ENCODE results near the gene RAB4A.
"Not testable (repeated sequence)": the region's sequence is repeated elsewhere in the genome, so short reads cannot be mapped to it uniquely, and the experiment has no call there.

RAB4A gene

GRCh38 chr1:229310833-229311232 is 39.9 kb downstream of the RAB4A start:
- no peaks in the 10 kb centered on the region for H3K27me3 Mint-ChIP-seq
- peaks cover 14% of the 10 kb centered on the region for H3K36me3 Mint-ChIP-seq
- no peaks in the 10 kb centered on the region for H3K9me3 Mint-ChIP-seq (ENCODE audit: low read depth)
- H3K4me1 Mint-ChIP-seq (ENCODE audit: low read depth) = peaks cover 2% of the 10 kb centered on the region
- no peak overlapping the region for H3K27ac Mint-ChIP-seq
- H3K4me3 Mint-ChIP-seq = no peak overlapping the region

DNA sequence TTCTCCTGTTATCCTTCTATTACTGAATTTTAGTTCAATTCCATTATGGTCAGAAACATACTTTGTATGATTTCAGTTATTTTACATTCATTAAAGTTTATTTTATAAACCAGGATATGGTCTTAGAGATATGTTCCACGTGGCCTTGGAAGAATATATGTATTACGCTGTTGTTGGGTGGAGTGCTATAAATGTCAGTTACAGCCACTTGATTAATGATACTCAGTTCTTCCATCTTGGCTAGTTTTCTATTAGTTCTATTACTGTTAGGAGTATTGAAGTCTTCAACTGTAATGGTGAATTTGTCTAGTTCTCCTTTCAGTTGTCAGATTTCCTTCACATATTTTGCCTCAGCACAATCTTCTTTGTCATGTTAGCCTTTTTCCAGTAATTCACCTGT is 45.3 kb downstream of the RAB4A start:
- no peak overlapping the region for H3K4me3 Mint-ChIP-seq
- no peak overlapping the region for H3K27ac Mint-ChIP-seq
- no peaks in the 10 kb centered on the region for H3K27me3 Mint-ChIP-seq
- peaks cover 11% of the 10 kb centered on the region for H3K36me3 Mint-ChIP-seq
- no peaks in the 10 kb centered on the region for H3K9me3 Mint-ChIP-seq (ENCODE audit: low read depth)
- no peaks in the 10 kb centered on the region for H3K4me1 Mint-ChIP-seq (ENCODE audit: low read depth)

- Mint-ChIP-seq H3K4me1 (ENCODE audit: low read depth) (no peaks in the 10 kb centered on the region), H3K9me3 (ENCODE audit: low read depth) (no peaks in the 10 kb centered on the region), H3K4me3 (no peak overlapping the region), H3K27ac (no peak overlapping the region), H3K27me3 (no peaks in the 10 kb centered on the region), H3K36me3 (peaks cover 7% of the 10 kb centered on the region)
Measured at GRCh38 chr1:229318056-229318455, 47.1 kb downstream of the RAB4A start.

GRCh38 chr1:229319487-229319886 is 48.6 kb downstream of the RAB4A start:
- no peak overlapping the region for H3K4me3 Mint-ChIP-seq
- no peaks in the 10 kb centered on the region for H3K27me3 Mint-ChIP-seq
- no peaks in the 10 kb centered on the region for H3K9me3 Mint-ChIP-seq (ENCODE audit: low read depth)
- no peaks in the 10 kb centered on the region for H3K4me1 Mint-ChIP-seq (ENCODE audit: low read depth)
- no peak overlapping the region for H3K27ac Mint-ChIP-seq
- H3K36me3 Mint-ChIP-seq = peaks cover 10% of the 10 kb centered on the region

GRCh38 chr1:229323201-229323600 is 52.3 kb downstream of the RAB4A start:
- Mint-ChIP-seq H3K27me3 (no peaks in the 10 kb centered on the region), H3K4me1 (ENCODE audit: low read depth) (peaks cover 12% of the 10 kb centered on the region), H3K4me3 (no peak overlapping the region), H3K36me3 (peaks cover 16% of the 10 kb centered on the region), H3K27ac (no peak overlapping the region), H3K9me3 (ENCODE audit: low read depth) (no peaks in the 10 kb centered on the region)

GRCh38 chr1:229323885-229324553 is 53.1 kb downstream of the RAB4A start:
- H3K27ac Mint-ChIP-seq = no peak overlapping the region
- no peaks in the 10 kb centered on the region for H3K27me3 Mint-ChIP-seq
- peaks cover 12% of the 10 kb centered on the region for H3K4me1 Mint-ChIP-seq (ENCODE audit: low read depth)
- no peak overlapping the region for H3K4me3 Mint-ChIP-seq
- H3K9me3 Mint-ChIP-seq (ENCODE audit: low read depth) = no peaks in the 10 kb centered on the region
- H3K36me3 Mint-ChIP-seq = peaks cover 14% of the 10 kb centered on the region

DNA sequence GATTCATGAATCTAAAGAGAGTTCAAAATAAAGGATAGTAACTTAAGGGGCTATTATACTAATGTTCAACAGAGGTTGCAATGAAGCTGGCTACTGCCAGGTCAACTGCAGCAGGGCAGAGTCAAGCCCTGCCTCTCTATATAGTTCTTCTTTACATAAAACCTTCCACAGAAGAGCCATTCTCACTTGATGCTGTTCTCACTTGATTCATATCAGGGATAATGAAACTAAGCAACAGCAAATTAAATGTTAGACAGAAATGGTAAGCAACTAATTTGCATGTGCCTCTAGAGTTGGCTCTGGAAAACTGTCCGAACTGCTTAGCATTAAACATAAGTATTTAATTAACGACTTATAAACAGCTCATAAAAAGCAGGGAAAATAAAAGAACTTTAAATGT is 54.5 kb downstream of the RAB4A start:
- peaks cover 12% of the 10 kb centered on the region for H3K36me3 Mint-ChIP-seq
- peak overlapping the region; percentile 5 for H3K27ac Mint-ChIP-seq
- H3K27me3 Mint-ChIP-seq = no peaks in the 10 kb centered on the region
- H3K4me3 Mint-ChIP-seq = peak overlapping the region; percentile 12
- H3K9me3 Mint-ChIP-seq (ENCODE audit: low read depth) = no peaks in the 10 kb centered on the region
- H3K4me1 Mint-ChIP-seq (ENCODE audit: low read depth) = peaks cover 12% of the 10 kb centered on the region

GRCh38 chr1:229325853-229326487 is 55.1 kb downstream of the RAB4A start:
- Mint-ChIP-seq H3K4me1 (ENCODE audit: low read depth) (peaks cover 12% of the 10 kb centered on the region), H3K9me3 (ENCODE audit: low read depth) (no peaks in the 10 kb centered on the region), H3K27ac (peak overlapping the region; percentile 13), H3K27me3 (no peaks in the 10 kb centered on the region), H3K36me3 (peaks cover 12% of the 10 kb centered on the region), H3K4me3 (no peak overlapping the region)

DNA sequence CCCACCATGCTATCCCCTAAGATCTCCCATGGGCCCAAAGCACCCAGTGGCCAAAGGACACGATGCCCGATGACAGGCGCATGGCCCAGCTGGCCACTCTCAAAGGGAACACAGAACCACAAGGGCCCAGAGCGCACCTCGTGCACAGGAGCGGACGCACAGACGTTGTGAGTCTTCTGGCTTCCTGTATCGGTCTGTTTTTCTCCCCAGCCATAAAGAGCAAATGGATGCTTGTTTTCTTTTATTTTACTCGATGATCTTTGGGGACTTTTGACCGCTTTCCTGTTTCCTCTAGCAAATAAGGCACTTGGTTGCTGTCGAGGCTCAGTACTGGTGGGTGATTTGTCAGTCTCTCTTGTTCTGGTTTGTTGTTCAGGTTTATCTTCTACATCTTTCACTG is 55.7 kb downstream of the RAB4A start:
- peaks cover 12% of the 10 kb centered on the region for H3K36me3 Mint-ChIP-seq
- no peaks in the 10 kb centered on the region for H3K27me3 Mint-ChIP-seq
- H3K4me3 Mint-ChIP-seq = no peak overlapping the region
- peaks cover 12% of the 10 kb centered on the region for H3K4me1 Mint-ChIP-seq (ENCODE audit: low read depth)
- H3K27ac Mint-ChIP-seq = no peak overlapping the region
- H3K9me3 Mint-ChIP-seq (ENCODE audit: low read depth) = no peaks in the 10 kb centered on the region

GRCh38 chr1:229327765-229328164 is 56.9 kb downstream of the RAB4A start:
- Mint-ChIP-seq H3K36me3 (peaks cover 12% of the 10 kb centered on the region), H3K4me1 (ENCODE audit: low read depth) (peaks cover 12% of the 10 kb centered on the region)
- H3K4me3 Mint-ChIP-seq; H3K9me3 Mint-ChIP-seq (ENCODE audit: low read depth); H3K27me3 Mint-ChIP-seq; H3K27ac Mint-ChIP-seq: not testable (repeated sequence)

GRCh38 chr1:229328598-229329362 is 57.9 kb downstream of the RAB4A start:
- H3K4me3 Mint-ChIP-seq = no peak overlapping the region
- no peaks in the 10 kb centered on the region for H3K9me3 Mint-ChIP-seq (ENCODE audit: low read depth)
- H3K4me1 Mint-ChIP-seq (ENCODE audit: low read depth) = peaks cover 12% of the 10 kb centered on the region
- H3K27ac Mint-ChIP-seq = no peak overlapping the region
- H3K36me3 Mint-ChIP-seq = peaks cover 11% of the 10 kb centered on the region
- no peaks in the 10 kb centered on the region for H3K27me3 Mint-ChIP-seq

- Mint-ChIP-seq H3K36me3 (peaks cover 8% of the 10 kb centered on the region), H3K27me3 (no peaks in the 10 kb centered on the region), H3K4me1 (ENCODE audit: low read depth) (peaks cover 18% of the 10 kb centered on the region), H3K27ac (no peak overlapping the region), H3K4me3 (no peak overlapping the region), H3K9me3 (ENCODE audit: low read depth) (no peaks in the 10 kb centered on the region)
Measured at GRCh38 chr1:229334269-229334668, 63.4 kb downstream of the RAB4A start.

DNA sequence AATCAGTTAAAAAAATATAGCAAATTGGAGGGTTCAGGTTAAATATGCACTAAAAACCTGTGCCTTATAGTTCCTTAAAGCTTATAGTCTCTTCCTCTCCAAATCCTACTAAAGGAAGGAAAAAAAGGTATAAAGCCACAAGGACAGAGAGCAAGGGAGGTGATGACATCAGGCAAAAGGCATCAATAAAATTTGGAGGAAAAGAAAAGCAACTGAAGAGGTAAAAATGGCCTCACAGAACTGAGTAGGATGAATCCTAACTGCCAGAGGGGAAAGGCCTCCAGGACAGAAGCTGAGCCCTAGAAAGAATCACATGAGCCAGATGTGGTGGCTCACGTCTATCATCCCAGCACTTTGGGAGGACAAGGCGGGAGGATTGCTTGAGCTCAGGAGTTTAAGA is 63.8 kb downstream of the RAB4A start:
- Mint-ChIP-seq H3K27me3 (no peaks in the 10 kb centered on the region), H3K27ac (no peak overlapping the region), H3K4me3 (no peak overlapping the region)

GRCh38 chr1:229336345-229336744 is 65.4 kb downstream of the RAB4A start:
- Mint-ChIP-seq H3K4me3 (no peak overlapping the region), H3K36me3 (peaks cover 11% of the 10 kb centered on the region), H3K27me3 (no peaks in the 10 kb centered on the region), H3K4me1 (ENCODE audit: low read depth) (peaks cover 34% of the 10 kb centered on the region), H3K9me3 (ENCODE audit: low read depth) (no peaks in the 10 kb centered on the region), H3K27ac (no peak overlapping the region)

More for the DNA sequence above, 63.8 kb downstream of the RAB4A start:
- Mint-ChIP-seq H3K9me3 (ENCODE audit: low read depth) (no peaks in the 10 kb centered on the region), H3K36me3 (peaks cover 10% of the 10 kb centered on the region), H3K4me1 (ENCODE audit: low read depth) (peaks cover 22% of the 10 kb centered on the region)

GRCh38 chr1:229339086-229339485 is 68.2 kb downstream of the RAB4A start:
- no peaks in the 10 kb centered on the region for H3K9me3 Mint-ChIP-seq (ENCODE audit: low read depth)
- peaks cover 11% of the 10 kb centered on the region for H3K36me3 Mint-ChIP-seq
- H3K4me3 Mint-ChIP-seq = peak overlapping the region; percentile 68
- no peak overlapping the region for H3K27ac Mint-ChIP-seq
- H3K27me3 Mint-ChIP-seq = no peaks in the 10 kb centered on the region
- H3K4me1 Mint-ChIP-seq (ENCODE audit: low read depth) = peaks cover 46% of the 10 kb centered on the region

Measured in activated naive CD8-positive, alpha-beta T cell (primary cell).